HS-27A (cell line): Measurements from ENCODE around the gene CFAP73.
"Not testable (repeated sequence)": the region's sequence is repeated elsewhere in the genome, so short reads cannot be mapped to it uniquely, and the experiment has no call there.

ENCODE experiments used
- DNase-seq: peaks from one replicate; pipeline ENCODE4 v3.0.0-alpha.2; 2012; ENCODE audit warnings: low read depth, missing footprints

CFAP73 gene

GRCh38 chr12:113119980-113120669 is 29.4 kb upstream of the CFAP73 start:
- DNase-seq: no peak

GRCh38 chr12:113120670-113121370 is 28.7 kb upstream of the CFAP73 start:
- no peak for DNase-seq

GRCh38 chr12:113127791-113128199 is 21.7 kb upstream of the CFAP73 start:
- no peak for DNase-seq

- no peak for DNase-seq
Observed at GRCh38 chr12:113128802-113129663, 20.5 kb upstream of the CFAP73 start.

GRCh38 chr12:113129664-113130456 is 19.7 kb upstream of the CFAP73 start:
- DNase-seq: no peak

GRCh38 chr12:113130457-113131135 is 18.9 kb upstream of the CFAP73 start:
- no peak for DNase-seq

- no peak for DNase-seq
Observed at GRCh38 chr12:113131556-113131955, 18.0 kb upstream of the CFAP73 start.

GRCh38 chr12:113133036-113133435 is 16.5 kb upstream of the CFAP73 start:
- no peak for DNase-seq

- DNase-seq: no peak
Observed at GRCh38 chr12:113133666-113134065, 15.9 kb upstream of the CFAP73 start.

- DNase-seq: no peak
Observed at GRCh38 chr12:113134071-113134470, 15.5 kb upstream of the CFAP73 start.

- DNase-seq: no peak
Observed at GRCh38 chr12:113134521-113134951, 15.0 kb upstream of the CFAP73 start.

- DNase-seq: no peak
Observed at GRCh38 chr12:113135178-113136127, 14.1 kb upstream of the CFAP73 start, which contains the start of gene RASAL1. TSS of gene RASAL1 (minus strand) at chr12:113135761. CDS start at chr12:113135462, 299 bp downstream.

GRCh38 chr12:113136128-113136989 is 13.2 kb upstream of the CFAP73 start:
- DNase-seq: no peak

- DNase-seq: no peak
Observed at GRCh38 chr12:113136990-113137511, 12.5 kb upstream of the CFAP73 start.

- no peak for DNase-seq
Observed at GRCh38 chr12:113137861-113138783, 11.4 kb upstream of the CFAP73 start.

- no peak for DNase-seq
Observed at GRCh38 chr12:113138826-113139225, 10.7 kb upstream of the CFAP73 start.

GRCh38 chr12:113140706-113141105 is 8.8 kb upstream of the CFAP73 start:
- no peak for DNase-seq

GRCh38 chr12:113141716-113142115 is 7.8 kb upstream of the CFAP73 start:
- DNase-seq: not testable (repeated sequence)
